Body of pancreas (tissue), 4 donors: ENCODE results near the gene ZBTB38.

Source experiments
- CTCF ChIP-seq, 7 experiments: fragments of 450-650 bp in 4 of 7; fragments of 200-600 bp in 3 of 7; sonication (generic) in 3 of 7; IDR thresholded peaks; one replicate each; pipeline ENCODE4 v1.5.1; 2016 to 2019; ENCODE audit warnings: antibody characterized with exemption in 7 of 7
- POLR2A ChIP-seq, 3 donors: fragments of 450-650 bp; IDR thresholded peaks; one replicate each; pipeline ENCODE4 v1.6.1; 2016; ENCODE audit warnings: antibody characterized with exemption in 3 of 3, mild to moderate bottlenecking in 2 of 3

GRCh38 chr3:141380279-141380678 is 12.0 kb downstream of the ZBTB38 start:
- TF ChIP-seq CTCF (IDR thresholded peaks at IDR 0.05) (no peak), POLR2A (IDR thresholded peaks at IDR 0.05) (no peak)
